ENCODE data around the gene CYP24A1.

Gene CYP24A1

GRCh38 chr20:54156981-54157835, 16.6 kb downstream of the CYP24A1 start:
- DNase-seq (ENCODE audit: low read depth, low spot score) = no peak

- DNase-seq (ENCODE audit: low read depth, low spot score) = no peak
Observed at GRCh38 chr20:54156522-54156921, 17.3 kb downstream of the CYP24A1 start.

- DNase-seq (ENCODE audit: low read depth, low spot score) = no peak
Observed at GRCh38 chr20:54155736-54156317, 18.0 kb downstream of the CYP24A1 start.

GRCh38 chr20:54154439-54154838, 19.3 kb downstream of the CYP24A1 start:
- DNase-seq (ENCODE audit: low read depth, low spot score) = no peak

GRCh38 chr20:54153847-54154246, 19.9 kb downstream of the CYP24A1 start:
- no peak for DNase-seq (ENCODE audit: low read depth, low spot score)

- no peak for DNase-seq (ENCODE audit: low read depth, low spot score)
Observed at GRCh38 chr20:54153041-54153327, 20.8 kb downstream of the CYP24A1 start.

DNA sequence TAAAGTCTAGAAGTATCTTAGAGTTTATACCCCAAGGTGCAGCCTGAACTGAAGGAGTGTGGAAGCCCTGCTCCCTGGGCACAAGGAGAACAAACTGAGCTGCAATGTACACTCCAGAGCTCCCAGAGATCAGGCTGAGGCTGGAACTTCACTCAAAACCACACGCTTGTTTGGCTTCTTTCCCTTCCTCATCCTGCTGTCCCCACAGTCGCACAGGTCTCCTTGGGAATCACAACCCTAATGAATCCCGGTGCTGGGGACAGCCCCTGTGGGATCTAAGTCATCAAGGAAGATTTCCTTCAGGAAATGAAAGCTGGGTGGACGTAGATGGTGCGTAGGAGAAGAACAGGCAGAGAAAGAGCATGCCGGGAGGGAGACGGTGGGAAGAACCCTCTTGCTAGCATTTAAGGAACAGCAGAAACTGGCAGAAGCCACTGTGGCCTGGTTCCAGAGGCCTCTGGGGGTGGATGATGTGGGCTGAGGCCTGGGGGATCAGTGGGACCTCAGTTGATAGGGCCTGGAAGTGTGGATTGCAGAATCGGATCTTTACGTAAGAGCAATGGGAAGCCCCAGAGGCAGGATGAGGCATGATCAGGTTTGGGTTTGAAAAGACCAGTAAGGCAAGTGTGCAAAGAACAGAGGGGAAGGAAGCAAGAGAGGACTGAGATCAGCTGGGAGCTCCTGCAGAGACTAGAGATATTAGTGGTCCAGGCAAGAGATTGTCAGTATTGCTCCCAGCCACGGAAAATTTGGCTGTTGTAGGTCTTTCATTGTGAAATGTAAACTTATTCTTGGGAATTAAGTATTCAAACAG, 21.4 kb downstream of the CYP24A1 start:
- no peak for DNase-seq (ENCODE audit: low read depth, low spot score)

DNA sequence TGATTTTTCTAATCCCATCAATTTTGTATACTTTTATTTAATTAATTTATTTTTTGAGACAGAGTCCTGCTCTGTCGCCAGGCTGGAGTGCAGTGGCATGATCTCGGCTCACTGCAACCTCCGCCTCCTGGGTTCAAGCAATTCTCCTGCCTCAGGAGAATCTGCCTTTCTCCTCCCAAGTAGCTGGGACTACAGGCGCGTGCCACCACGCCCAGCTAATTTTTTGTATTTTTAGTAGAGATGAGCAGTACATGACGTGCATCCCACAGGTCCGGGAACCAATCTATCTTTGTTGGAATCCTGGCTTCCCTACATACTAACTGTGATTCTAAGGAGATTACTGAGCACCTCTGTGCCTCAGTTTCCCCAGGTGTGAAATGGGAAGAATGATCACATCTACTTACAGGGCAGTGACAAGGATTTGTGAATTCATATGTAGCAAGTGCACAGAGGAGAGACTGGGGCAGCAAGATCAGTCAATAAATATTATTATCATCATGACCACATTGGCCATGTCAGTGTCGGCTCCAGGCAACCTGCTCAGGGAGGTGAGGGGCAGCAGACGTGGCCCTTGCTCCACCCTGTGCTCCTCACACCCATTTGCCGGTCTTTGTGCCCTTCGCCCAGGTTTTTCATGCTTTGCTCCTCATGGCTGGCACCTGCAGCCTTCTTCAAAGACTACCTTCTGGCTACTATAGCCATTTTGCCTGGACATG, 22.1 kb downstream of the CYP24A1 start:
- no peak for DNase-seq (ENCODE audit: low read depth, low spot score)

DNA sequence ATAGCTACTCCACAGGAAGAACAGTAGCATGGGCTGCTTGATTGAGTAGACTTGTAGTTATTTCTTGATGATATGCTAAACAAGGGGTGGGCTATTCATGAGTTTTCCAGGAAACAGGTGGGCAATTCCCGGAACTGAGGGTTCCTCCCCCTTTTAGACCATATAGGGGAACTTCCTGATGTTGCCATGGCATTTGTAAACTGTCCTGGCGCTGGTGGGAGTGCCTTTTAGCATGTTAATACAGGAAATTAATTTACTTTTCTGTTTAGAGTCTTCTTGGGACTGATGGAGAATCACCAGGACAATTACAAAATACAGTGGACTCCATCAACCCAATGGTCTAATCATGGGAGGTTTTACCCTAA, 22.7 kb downstream of the CYP24A1 start:
- no peak for DNase-seq (ENCODE audit: low read depth, low spot score)

DNA sequence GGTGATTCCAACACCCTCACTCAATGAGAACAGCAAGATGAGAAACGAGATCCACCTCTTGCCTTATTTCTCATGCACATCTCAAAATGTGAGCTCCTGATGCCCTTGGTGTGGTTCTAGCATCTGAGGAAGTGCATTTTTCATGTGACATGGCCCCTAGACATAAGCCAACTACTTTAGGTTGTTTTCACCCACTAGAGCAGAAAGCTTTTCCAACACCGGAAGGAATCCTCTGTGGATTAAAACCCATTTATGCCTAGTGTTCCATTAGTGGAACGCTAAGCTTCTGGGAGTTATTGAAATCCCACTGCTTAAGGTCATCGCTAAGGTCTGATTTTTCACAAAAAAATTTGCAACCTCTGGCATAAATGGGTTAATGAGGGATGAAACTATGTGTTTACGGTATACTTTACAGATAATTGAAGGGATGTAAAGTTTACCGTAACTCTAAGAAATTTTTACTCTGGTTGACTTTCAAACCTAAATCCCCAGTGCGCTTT, 24.0 kb downstream of the CYP24A1 start:
- no peak for DNase-seq (ENCODE audit: low read depth, low spot score)

DNA sequence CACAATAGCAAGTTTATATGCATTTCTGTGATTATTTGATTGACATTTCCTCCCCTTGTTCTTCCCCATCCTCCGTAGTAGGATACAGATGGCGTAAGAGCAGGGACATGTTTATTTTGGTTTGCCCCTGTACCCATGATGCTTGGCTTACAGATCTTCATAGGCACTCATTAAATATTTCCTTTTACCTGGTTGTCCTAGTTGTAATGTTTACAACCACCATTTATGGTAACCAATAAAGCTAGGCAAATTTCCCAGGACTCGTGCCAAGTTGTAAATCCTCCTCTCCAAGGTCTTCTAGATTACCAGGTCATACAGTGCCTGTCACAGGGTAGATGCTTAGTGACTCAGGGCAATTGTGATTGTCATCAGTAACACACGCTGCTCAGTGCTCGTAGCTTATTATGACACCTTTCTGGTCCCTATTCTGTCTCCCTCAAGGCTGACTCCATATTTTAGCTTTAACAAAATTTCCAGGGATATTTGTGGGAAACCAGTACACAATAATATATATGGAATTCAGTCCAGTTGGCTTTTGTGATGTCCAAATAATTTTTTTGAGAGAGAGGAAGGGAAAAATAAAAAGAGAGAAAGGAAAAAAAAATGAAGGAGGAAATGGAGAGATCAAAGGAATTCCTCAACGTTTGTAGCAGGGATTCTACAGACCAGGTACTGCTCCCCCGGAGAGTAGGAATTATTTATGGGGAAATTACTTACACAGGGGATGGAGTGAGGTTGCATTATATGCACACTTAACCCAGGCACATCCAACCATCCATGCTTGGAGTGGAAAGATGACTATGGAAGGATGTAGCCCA, 24.6 kb downstream of the CYP24A1 start:
- DNase-seq (ENCODE audit: low read depth, low spot score) = no peak

- DNase-seq (ENCODE audit: low read depth, low spot score) = no peak
Observed at GRCh38 chr20:54146672-54147071, 27.1 kb downstream of the CYP24A1 start.

- DNase-seq (ENCODE audit: low read depth, low spot score) = no peak
Observed at GRCh38 chr20:54144847-54145414, 28.9 kb downstream of the CYP24A1 start.

GRCh38 chr20:54140927-54141566, 32.7 kb downstream of the CYP24A1 start:
- no peak for DNase-seq (ENCODE audit: low read depth, low spot score)

DNA sequence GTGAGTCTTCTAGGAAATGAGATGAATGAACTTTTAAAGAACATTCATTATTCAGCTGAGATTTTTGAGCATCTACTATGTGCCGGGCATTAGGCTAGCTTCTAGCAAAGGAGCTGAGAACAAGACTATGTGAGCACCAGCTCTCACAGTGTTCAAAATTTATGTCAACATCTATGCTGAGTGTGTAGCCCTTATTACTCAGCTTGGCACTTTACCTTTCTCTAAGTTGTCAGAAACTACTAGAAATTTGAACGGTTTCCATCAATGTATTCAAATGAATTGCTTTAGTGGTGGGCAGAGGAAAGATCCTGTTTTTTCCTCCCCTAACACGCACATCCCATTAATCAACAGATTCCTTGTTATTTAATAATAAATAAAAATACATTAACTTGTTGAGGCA, 33.3 kb downstream of the CYP24A1 start:
- no peak for DNase-seq (ENCODE audit: low read depth, low spot score)

DNA sequence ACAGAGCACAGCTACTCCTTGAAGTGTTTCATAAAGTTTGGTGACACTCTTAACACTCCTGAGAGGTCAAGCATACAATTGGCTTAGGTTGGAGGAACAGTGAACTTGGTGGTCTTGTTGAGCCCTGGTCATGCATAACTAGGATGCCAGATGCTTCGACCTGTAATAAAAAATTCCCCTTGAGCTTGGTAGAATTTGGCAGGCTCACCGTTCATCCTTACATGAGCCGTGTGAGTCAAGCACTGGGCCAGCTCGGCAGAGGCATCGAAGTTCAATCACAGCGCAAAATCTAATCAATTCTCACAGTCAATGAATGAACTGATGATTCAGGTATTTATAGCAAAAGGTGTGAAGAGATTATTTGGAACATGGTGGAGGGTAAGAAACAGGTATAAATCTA, 33.7 kb downstream of the CYP24A1 start:
- no peak for DNase-seq (ENCODE audit: low read depth, low spot score)

DNA sequence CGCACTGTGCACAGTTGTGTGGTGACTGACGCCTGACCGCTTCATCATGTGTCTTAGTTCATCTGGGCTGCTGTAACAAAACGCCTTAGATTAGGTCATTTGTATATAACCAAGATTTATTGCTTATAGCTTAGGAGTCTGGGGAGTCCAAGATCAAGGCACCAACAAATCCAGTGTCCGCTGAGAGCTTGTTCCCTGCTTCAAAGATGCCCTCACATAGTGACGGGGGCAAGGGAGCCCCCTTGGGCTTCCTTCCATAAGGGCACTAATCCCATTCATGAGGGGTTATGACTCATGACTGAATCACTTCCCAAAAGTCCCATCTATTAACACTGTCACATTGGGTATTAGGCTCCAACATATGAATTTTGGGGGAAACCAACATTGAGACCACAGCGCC, 34.6 kb downstream of the CYP24A1 start:
- DNase-seq (ENCODE audit: low read depth, low spot score) = no peak

- DNase-seq (ENCODE audit: low read depth, low spot score) = no peak
Observed at GRCh38 chr20:54138427-54138826, 35.4 kb downstream of the CYP24A1 start.

DNA sequence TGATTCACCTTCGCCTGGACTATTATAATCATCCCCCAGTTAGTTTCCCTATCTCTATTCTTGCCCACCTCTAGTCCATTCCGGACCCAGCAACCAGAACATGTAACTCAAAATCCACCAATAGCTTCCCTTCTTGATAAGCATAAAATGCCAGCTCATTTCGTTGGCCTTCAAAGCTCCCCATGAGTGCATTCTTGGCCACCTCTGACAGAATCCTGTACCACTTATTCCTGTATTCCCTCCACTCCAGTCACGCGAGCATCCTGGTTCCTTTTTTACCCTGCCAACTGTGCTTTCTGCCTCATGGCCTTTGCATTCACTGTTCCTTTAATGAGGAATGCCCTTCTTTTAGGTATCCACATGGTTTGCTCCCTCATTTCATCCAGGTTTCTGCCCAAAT, 36.7 kb downstream of the CYP24A1 start:
- no peak for DNase-seq (ENCODE audit: low read depth, low spot score)

Measured in brain pericyte (primary cell).